GM23338 (cell line): ENCODE results near the gene POLR1C. TPM values are rescaled to one million over a fixed set of nuclear protein-coding genes. Genes with fewer than 3 reads are reported as not detected.
"Not testable (repeated sequence)": the region's sequence is repeated elsewhere in the genome, so short reads cannot be mapped to it uniquely, and the experiment has no call there.

ENCODE experiments used
- ATAC-seq: fragments of 200-7000 bp; cut with Tn5 transposase; 3 replicates; pipeline ENCODE4 v1.9.1; 2020
- DNase-seq: peaks from one replicate; pipeline ENCODE4 v3.0.0-alpha.2; 2015; ENCODE audit warnings: low spot score
- H2AFZ ChIP-seq: fragments of 200-600 bp; sonication (generic); 2 replicates; pipeline ENCODE4 v1.8.0; 2016; ENCODE audit warnings: antibody characterized with exemption, mild to moderate bottlenecking, moderate library complexity
- H3F3A ChIP-seq: fragments of 200-600 bp; sonication (generic); replicated peaks from 2 replicates; pipeline ENCODE4 v1.8.0; 2017; ENCODE audit warnings: antibody characterized with exemption, mixed run types, low read depth
- H3K27ac ChIP-seq: fragments of 200-600 bp; sonication (generic); 2 replicates; pipeline ENCODE4 v1.6.1; 2016; ENCODE audit warnings: low read depth
- H3K27me3 ChIP-seq: fragments of 200-600 bp; sonication (generic); 2 replicates; pipeline ENCODE4 v1.8.0; 2016; ENCODE audit warnings: mild to moderate bottlenecking, mixed run types, moderate library complexity; ENCODE audit not compliant: insufficient read depth
- H3K36me3 ChIP-seq: fragments of 200-600 bp; sonication (generic); 2 replicates; pipeline ENCODE4 v1.8.0; 2016; ENCODE audit warnings: mild to moderate bottlenecking; ENCODE audit not compliant: insufficient read depth
- H3K4me1 ChIP-seq: fragments of 200-600 bp; sonication (generic); 2 replicates; pipeline ENCODE4 v1.8.0; 2016; ENCODE audit warnings: mild to moderate bottlenecking, moderate library complexity; ENCODE audit not compliant: insufficient read depth
- H3K4me2 ChIP-seq: fragments of 200-600 bp; sonication (generic); 2 replicates; pipeline ENCODE4 v1.7.1; 2017; ENCODE audit warnings: mixed run types
- H3K4me3 ChIP-seq: fragments of 200-600 bp; sonication (generic); 2 replicates; pipeline ENCODE4 v1.6.1; 2016; ENCODE audit warnings: mixed run types
- H3K79me2 ChIP-seq: fragments of 200-600 bp; sonication (generic); replicated peaks from 2 replicates; pipeline ENCODE4 v1.8.0; 2017; ENCODE audit warnings: mild to moderate bottlenecking; ENCODE audit not compliant: insufficient read depth
- H3K9me2 ChIP-seq: fragments of 200-600 bp; sonication (generic); 2 replicates; pipeline ENCODE4 v1.8.0; 2017; ENCODE audit not compliant: insufficient read depth
- H4K20me1 ChIP-seq: fragments of 200-600 bp; sonication (generic); replicated peaks from 2 replicates; pipeline ENCODE4 v1.8.0; 2017; ENCODE audit warnings: mild to moderate bottlenecking; ENCODE audit not compliant: insufficient read depth
- H3K27ac Mint-ChIP-seq: 2 replicates; pipeline ENCODE4 v1.8.0; 2020; ENCODE audit warnings: inconsistent platforms, mild to moderate bottlenecking, moderate library complexity, mixed read lengths
- H3K27me3 Mint-ChIP-seq: 3 replicates; pipeline ENCODE4 v1.8.0; 2022; ENCODE audit warnings: low read depth, mild to moderate bottlenecking, moderate library complexity, mixed read lengths, inconsistent platforms; ENCODE audit not compliant: insufficient read depth, poor library complexity
- H3K36me3 Mint-ChIP-seq: 3 replicates; pipeline ENCODE4 v1.8.0; 2021; ENCODE audit warnings: low read depth, mild to moderate bottlenecking, inconsistent platforms, moderate library complexity, mixed read lengths
- H3K4me1 Mint-ChIP-seq: 3 replicates; pipeline ENCODE4 v1.8.0; 2020; ENCODE audit warnings: mild to moderate bottlenecking, inconsistent platforms, mixed read lengths
- H3K4me3 Mint-ChIP-seq: 3 replicates; pipeline ENCODE4 v1.8.0; 2021; ENCODE audit warnings: moderate library complexity, mild to moderate bottlenecking, inconsistent platforms, mixed read lengths
- H3K9me3 Mint-ChIP-seq: 3 replicates; pipeline ENCODE4 v1.8.0; 2020; ENCODE audit warnings: moderate library complexity, mild to moderate bottlenecking, inconsistent platforms, mixed read lengths
- CREB1 ChIP-seq: fragments of 250-450 bp; sonication (Bioruptor Pico); IDR thresholded peaks from 2 replicates; pipeline ENCODE4 v1.5.0; 2020; ENCODE audit warnings: low read depth, mild to moderate bottlenecking, moderate library complexity
- CTCF ChIP-seq, 2 experiments: fragments of 200-600 bp in 1 of 2; sonication (generic) in 1 of 2; conservative IDR thresholded peaks; 2 replicates each; pipeline versions ENCODE4 v1.5.1 to v1.6.1; 2016 to 2017; ENCODE audit warnings: antibody characterized with exemption in 2 of 2, low read depth in 2 of 2, mild to moderate bottlenecking in 2 of 2, moderate library complexity in 1 of 2
- ETS1 ChIP-seq: IDR thresholded peaks from 2 replicates; pipeline ENCODE4 v1.6.1; 2016; ENCODE audit warnings: antibody characterized with exemption
- EZH2 ChIP-seq: fragments of 200-600 bp; sonication (generic); IDR thresholded peaks from one replicate; pipeline ENCODE4 v1.8.0; 2017; ENCODE audit warnings: antibody characterized with exemption, mild to moderate bottlenecking, low read depth; ENCODE audit not compliant: unreplicated experiment
- EZH2phosphoT487 ChIP-seq: fragments of 200-600 bp; sonication (generic); IDR thresholded peaks from one replicate; pipeline ENCODE4 v1.8.1; 2018; ENCODE audit warnings: antibody characterized with exemption; ENCODE audit not compliant: unreplicated experiment
- POLR2AphosphoS5 ChIP-seq: IDR thresholded peaks from 2 replicates; pipeline ENCODE4 v1.6.1; 2016; ENCODE audit warnings: antibody characterized with exemption, low read depth
- polyA plus RNA-seq: library from polyadenylated mRNA; unstranded; fragments of >200 nt; fragmentation: Nextera tagmentation; extraction: Ambion mirVana; gene quantifications from 2 replicates; pipeline ENCODE4 v1.2.1, GENCODE V29; 2016
- total RNA-seq: library from RNA; depleted of rRNA; stranded (reverse); fragments of >200 nt; shearing (Covaris generic); gene quantifications from 2 replicates; pipeline ENCODE4 v1.2.3, GENCODE V29; 2014

Gene POLR1C
- total and polyA plus RNA-seq, 2 experiments from 2014 or later: 26.6 to 47.0 TPM

- peaks cover 2% of the 10 kb centered on the region; the same call in 1 of the 2 replicates for H3K36me3 ChIP-seq
- no peak for TF ChIP-seq EZH2
- TF ChIP-seq CTCF (conservative IDR thresholded peaks at IDR 0.05; ENCODE audit: low read depth in 2 of 2): peak; percentile 65 to 77
- H3K79me2 ChIP-seq: peaks cover 31% of the 10 kb centered on the region
- H3K4me2 ChIP-seq: peak overlapping the region; percentile 48
- H3K27me3 ChIP-seq: no peaks in the 10 kb centered on the region
- H3F3A ChIP-seq: no peaks in the 10 kb centered on the region
- peak; percentile 72 for DNase-seq
- H2AFZ ChIP-seq: no peak overlapping the region
- H3K4me3 ChIP-seq: no peak overlapping the region
- peak overlapping the region; percentile 91; the same call in 1 of the 2 replicates for H3K27ac Mint-ChIP-seq
- peaks cover 7% of the 10 kb centered on the region for H3K27me3 Mint-ChIP-seq
- H3K4me1 Mint-ChIP-seq: peaks cover 29% of the 10 kb centered on the region
- H3K4me1 ChIP-seq: peaks cover 16% of the 10 kb centered on the region
- H3K36me3 Mint-ChIP-seq: peaks cover 30% of the 10 kb centered on the region
- no peak overlapping the region for H3K4me3 Mint-ChIP-seq
- peaks cover 6% of the 10 kb centered on the region for H4K20me1 ChIP-seq
- H3K9me3 Mint-ChIP-seq: no peaks in the 10 kb centered on the region
- H3K27ac ChIP-seq: peak overlapping the region; percentile 59; the same call in 1 of the 2 replicates
- peak; percentile 76 for ATAC-seq
- no peaks in the 10 kb centered on the region for H3K9me2 ChIP-seq
These were observed 20.3 kb upstream of the POLR1C start for GRCh38 chr6:43496370-43497128.

- H3K4me3 ChIP-seq: no peak overlapping the region
- no peak overlapping the region for H3K4me3 Mint-ChIP-seq
- peaks cover 27% of the 10 kb centered on the region for H3K79me2 ChIP-seq
- no peaks in the 10 kb centered on the region for H3K27me3 ChIP-seq
- ATAC-seq: no peak
- no peak overlapping the region for H3K27ac ChIP-seq
- peaks cover 9% of the 10 kb centered on the region for H3K27me3 Mint-ChIP-seq
- peaks cover 6% of the 10 kb centered on the region for H4K20me1 ChIP-seq
- H3F3A ChIP-seq: no peaks in the 10 kb centered on the region
- no peaks in the 10 kb centered on the region for H3K9me3 Mint-ChIP-seq
- peaks cover 27% of the 10 kb centered on the region for H3K4me1 Mint-ChIP-seq
- H3K36me3 Mint-ChIP-seq: peaks cover 36% of the 10 kb centered on the region
- no peak for DNase-seq
- H3K4me2 ChIP-seq: no peak overlapping the region
- H3K27ac Mint-ChIP-seq: no peak overlapping the region
- H3K4me1 ChIP-seq: peaks cover 16% of the 10 kb centered on the region
- H3K9me2 ChIP-seq: no peaks in the 10 kb centered on the region
- peaks cover 2% of the 10 kb centered on the region; the same call in 1 of the 2 replicates for H3K36me3 ChIP-seq
- no peak for TF ChIP-seq POLR2AphosphoS5
- no peak for TF ChIP-seq EZH2phosphoT487
- no peak for TF ChIP-seq ETS1
- TF ChIP-seq CREB1 (CRISPR knock-in tag): no peak
- no peak overlapping the region for H2AFZ ChIP-seq
These were observed 19.8 kb upstream of the POLR1C start for GRCh38 chr6:43497129-43497396.

- no peak overlapping the region for H3K27ac Mint-ChIP-seq
- Histone ChIP-seq H3K9me2 (no peaks in the 10 kb centered on the region), H3K4me1 (peaks cover 15% of the 10 kb centered on the region), H4K20me1 (peaks cover 6% of the 10 kb centered on the region), H3K27ac (no peak overlapping the region), H3K27me3 (no peaks in the 10 kb centered on the region), H2AFZ (no peak overlapping the region), H3K79me2 (peaks cover 20% of the 10 kb centered on the region), H3K36me3 (peaks cover 2% of the 10 kb centered on the region; the same call in 1 of the 2 replicates), H3K4me3 (no peak overlapping the region), H3K4me2 (no peak overlapping the region), H3F3A (no peaks in the 10 kb centered on the region)
- no peak for DNase-seq
- no peak overlapping the region for H3K4me3 Mint-ChIP-seq
- ATAC-seq: no peak
- H3K36me3 Mint-ChIP-seq: peaks cover 41% of the 10 kb centered on the region
- peaks cover 9% of the 10 kb centered on the region for H3K27me3 Mint-ChIP-seq
- H3K4me1 Mint-ChIP-seq: peaks cover 20% of the 10 kb centered on the region
- H3K9me3 Mint-ChIP-seq: no peaks in the 10 kb centered on the region
- no peak for TF ChIP-seq EZH2
These were observed 19.2 kb upstream of the POLR1C start for GRCh38 chr6:43497689-43498088.

- Mint-ChIP-seq H3K36me3 (peaks cover 46% of the 10 kb centered on the region), H3K4me1 (peaks cover 14% of the 10 kb centered on the region), H3K27me3 (peaks cover 11% of the 10 kb centered on the region)
- H2AFZ ChIP-seq, H3F3A ChIP-seq, H3K27ac Mint-ChIP-seq, H3K36me3 ChIP-seq, H4K20me1 ChIP-seq, H3K9me3 Mint-ChIP-seq, H3K4me3 ChIP-seq, ATAC-seq, H3K4me3 Mint-ChIP-seq, H3K27me3 ChIP-seq, H3K4me2 ChIP-seq, DNase-seq, H3K4me1 ChIP-seq, H3K9me2 ChIP-seq, H3K27ac ChIP-seq: not testable (repeated sequence)
- H3K79me2 ChIP-seq: peaks cover 14% of the 10 kb centered on the region
These were observed 18.6 kb upstream of the POLR1C start for GRCh38 chr6:43498291-43498690.
